NT2/D1 (cell line): ENCODE measurements around the gene C11orf98.

Experiments used
- SUZ12 ChIP-seq: IDR thresholded peaks from 2 replicates; pipeline ENCODE4 v1.6.1; 2011; ENCODE audit not compliant: insufficient read length, insufficient read depth; ENCODE audit errors: extremely low read depth
- YY1 ChIP-seq: IDR thresholded peaks from 2 replicates; pipeline ENCODE4 v1.6.1; 2011; ENCODE audit not compliant: insufficient read length, insufficient read depth

DNA sequence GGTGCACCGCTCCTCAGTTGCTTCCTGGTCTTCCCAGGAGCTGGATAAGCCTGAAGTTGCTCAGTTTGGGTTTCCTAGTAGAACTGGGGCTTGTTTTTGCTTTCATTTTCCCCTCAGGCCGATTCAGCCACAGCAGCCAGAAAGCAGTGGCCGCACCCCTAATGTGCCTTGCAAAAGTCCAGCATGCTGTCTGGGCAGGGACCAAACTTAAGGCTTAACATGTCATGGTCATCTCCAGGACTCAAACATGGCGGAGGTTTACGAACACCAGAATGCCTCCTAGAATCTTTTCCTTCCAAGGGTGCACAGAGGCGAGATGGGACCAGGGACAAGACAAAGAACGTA lies 45.0 kb upstream of the C11orf98 start:
- TF ChIP-seq YY1 = no peak
- TF ChIP-seq SUZ12 = no peak
